Thymus (tissue), 11 donors: ENCODE results near the gene CRPPA. TPM values are rescaled to one million over a fixed set of nuclear protein-coding genes. Genes with fewer than 3 reads are reported as not detected.
"Not testable (repeated sequence)": the region's sequence is repeated elsewhere in the genome, so short reads cannot be mapped to it uniquely, and the experiment has no call there.

Experiments used
- DNase-seq, 9 donors: peaks; one replicate each; pipeline ENCODE4 v3.0.0-alpha.2; 2013; ENCODE audit warnings: low spot score in 9 of 9, low read depth in 6 of 9, missing footprints in 1 of 9
- H3K27ac ChIP-seq, 2 donors: one replicate each; pipeline ENCODE4 v1.5.1; 2013; ENCODE audit warnings: control low read depth in 1 of 2, low read depth in 1 of 2, low read length in 1 of 2, mild to moderate bottlenecking in 1 of 2, moderate library complexity in 1 of 2
- H3K27me3 ChIP-seq, 2 donors: one replicate each; pipeline ENCODE4 v1.5.1; 2013; ENCODE audit warnings: low read length in 1 of 2; ENCODE audit not compliant: control insufficient read depth in 2 of 2, insufficient read depth in 1 of 2
- H3K36me3 ChIP-seq, 2 donors: one replicate each; pipeline ENCODE4 v1.5.1; 2013; ENCODE audit warnings: low read length in 1 of 2, mild to moderate bottlenecking in 1 of 2, moderate library complexity in 1 of 2; ENCODE audit not compliant: control insufficient read depth in 2 of 2, insufficient read depth in 2 of 2
- H3K4me1 ChIP-seq, 2 donors: one replicate each; pipeline ENCODE4 v1.5.1; 2013; ENCODE audit warnings: low read length in 2 of 2; ENCODE audit not compliant: control insufficient read depth in 2 of 2, insufficient read depth in 2 of 2
- H3K4me3 ChIP-seq, 2 donors: one replicate each; pipeline ENCODE4 v1.5.1; 2013; ENCODE audit warnings: low read length in 2 of 2, control low read depth in 1 of 2, mild to moderate bottlenecking in 1 of 2
- H3K9me3 ChIP-seq, 2 donors: one replicate each; pipeline ENCODE4 v1.5.1; 2013; ENCODE audit warnings: low read length in 1 of 2, mild to moderate bottlenecking in 1 of 2; ENCODE audit not compliant: control insufficient read depth in 2 of 2, insufficient read depth in 1 of 2
- WGBS: extraction: QIAGEN DNeasy Blood & Tissue Kit; methylation state at CpG from one replicate; pipeline ENCODE4 v1.1.7; 2013; 5-methylcytosine and 5-hydroxymethylcytosine counted together
- polyA plus RNA-seq: library from polyadenylated mRNA; stranded (reverse); fragments of 200-250 nt; gene quantifications from one replicate; pipeline ENCODE4 v1.2.3, GENCODE V29; 2013
- total RNA-seq: library from RNA; stranded (reverse); fragments of 120-200 nt; gene quantifications from one replicate; pipeline ENCODE4 v1.2.4, GENCODE V29; 2013
- donor health status: healthy.

The CRPPA gene
- total and polyA plus RNA-seq, 2 donors, result 0.32 to 1.4 TPM

DNA sequence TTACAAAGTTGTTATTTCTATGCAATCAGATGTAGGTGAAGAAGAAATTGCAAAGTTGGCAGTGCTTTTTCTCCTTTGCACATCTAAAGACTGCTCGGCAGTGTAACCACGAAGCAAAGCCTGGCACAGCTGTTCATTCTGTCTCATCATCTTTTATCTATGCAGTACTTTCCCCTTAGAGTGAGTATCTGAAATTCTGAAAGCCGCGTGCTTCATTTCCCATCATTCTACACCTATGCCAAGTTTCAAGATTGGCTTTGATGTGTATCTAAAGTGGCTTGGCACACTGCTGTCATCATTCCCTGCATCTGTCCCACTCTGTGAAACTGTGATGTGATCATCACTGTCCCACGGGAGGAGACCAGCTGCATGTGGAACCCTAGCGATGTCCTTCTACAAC is 29.0 kb upstream of the CRPPA start:
- 60% methylated on average over 6 of the region's 6 CpGs for WGBS
- Histone ChIP-seq H3K4me3 (no peak overlapping the region), H3K27me3 (no peaks in the 10 kb centered on the region), H3K4me1 (no peaks in the 10 kb centered on the region), H3K9me3 (no peaks in the 10 kb centered on the region), H3K36me3 (no peaks in the 10 kb centered on the region), H3K27ac (no peak overlapping the region)
- peak in 1 of 9 donors; percentile 19 for DNase-seq

DNA sequence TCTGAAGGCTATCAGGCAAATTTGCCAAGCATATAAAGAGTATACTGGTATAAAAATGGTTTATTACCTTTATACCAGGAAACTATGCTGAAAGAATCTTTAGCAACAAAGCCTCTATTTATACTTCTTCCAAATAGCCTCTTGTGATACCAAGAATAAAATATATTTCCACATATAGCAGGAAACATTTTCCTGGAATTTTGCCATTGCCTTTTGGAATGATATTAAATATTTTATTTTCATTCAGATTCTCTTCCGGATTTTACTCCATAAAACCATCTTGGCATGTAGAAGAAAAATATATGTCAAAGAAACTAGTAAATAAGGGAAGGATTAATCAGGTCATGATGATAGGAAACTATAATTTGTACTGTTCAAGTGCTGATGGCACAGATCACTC is 26.5 kb upstream of the CRPPA start:
- no peak for DNase-seq
- Histone ChIP-seq H3K4me3 (no peak overlapping the region), H3K36me3 (no peaks in the 10 kb centered on the region), H3K4me1 (no peaks in the 10 kb centered on the region), H3K27ac (no peak overlapping the region), H3K27me3 (no peaks in the 10 kb centered on the region), H3K9me3 (no peaks in the 10 kb centered on the region)
- WGBS, result 92% methylated on average over 1 of the region's 1 CpG

DNA sequence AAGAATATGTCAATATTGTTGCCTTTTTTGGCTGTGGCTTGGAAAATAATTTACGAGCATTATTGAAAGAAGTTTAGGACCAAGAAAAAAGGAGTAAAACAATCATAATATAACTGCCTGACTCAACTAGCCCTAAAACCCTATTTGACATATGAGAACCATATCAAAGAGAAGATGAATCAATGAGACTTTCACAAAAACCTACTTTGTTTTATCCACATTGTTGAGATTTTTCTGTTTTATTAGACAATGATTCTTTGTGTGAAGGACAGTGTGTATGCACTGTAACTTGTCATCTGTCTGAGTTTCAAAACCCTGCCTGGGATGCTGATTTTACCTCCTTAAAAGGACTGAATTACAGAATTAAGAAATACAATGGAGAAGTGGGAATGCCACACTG is 25.2 kb upstream of the CRPPA start:
- Histone ChIP-seq H3K36me3 (no peaks in the 10 kb centered on the region), H3K4me3 (no peak overlapping the region), H3K9me3 (no peaks in the 10 kb centered on the region), H3K4me1 (no peaks in the 10 kb centered on the region), H3K27ac (no peak overlapping the region), H3K27me3 (no peaks in the 10 kb centered on the region)
- 99% methylated on average over 1 of the region's 1 CpG for WGBS
- DNase-seq, result no peak

DNA sequence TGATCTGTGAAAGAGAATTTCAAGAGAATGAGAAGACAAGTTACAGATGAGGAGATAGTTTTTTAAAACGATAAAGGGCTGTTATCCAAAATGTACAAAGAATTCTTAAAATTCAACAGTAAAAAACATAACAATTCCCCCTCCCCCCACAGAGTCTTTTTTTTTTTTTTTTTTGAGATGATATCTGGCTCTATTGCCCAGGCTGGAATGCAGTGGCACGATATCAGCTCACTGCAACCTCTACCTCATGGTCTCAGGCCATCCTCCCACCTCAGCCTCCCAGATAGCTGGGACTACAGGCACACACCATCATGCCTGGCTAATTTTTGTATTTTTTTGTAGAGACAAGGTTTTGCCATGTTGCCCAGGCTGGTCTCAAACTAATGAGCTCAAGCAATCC is 22.5 kb upstream of the CRPPA start:
- not testable (repeated sequence) for H3K4me3 ChIP-seq, H3K27ac ChIP-seq, H3K9me3 ChIP-seq, DNase-seq, H3K4me1 ChIP-seq, H3K27me3 ChIP-seq, H3K36me3 ChIP-seq
- 96% methylated on average over 2 of the region's 2 CpGs for WGBS

DNA sequence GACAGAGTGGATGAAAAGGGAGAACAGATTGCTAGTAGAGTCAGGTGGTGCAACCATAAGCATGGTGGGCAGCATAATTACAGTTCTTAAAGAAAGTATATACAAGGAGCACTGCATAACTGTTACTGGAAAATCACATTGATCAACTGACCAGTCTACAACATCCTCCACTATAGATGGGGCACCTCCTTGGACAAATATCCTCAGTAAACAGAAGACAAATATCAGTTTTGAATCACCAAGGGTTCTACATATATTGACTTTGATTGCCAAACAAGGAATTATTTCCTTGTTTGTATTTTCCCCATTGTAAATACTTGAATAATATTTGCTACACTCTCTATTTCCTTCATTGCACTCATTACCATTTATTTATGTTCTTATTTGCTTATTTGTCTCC is 17.6 kb upstream of the CRPPA start:
- H3K27me3 ChIP-seq, result no peaks in the 10 kb centered on the region
- H3K4me1 ChIP-seq, result no peaks in the 10 kb centered on the region
- no peak overlapping the region for H3K27ac ChIP-seq
- no peaks in the 10 kb centered on the region for H3K9me3 ChIP-seq
- no peak for DNase-seq
- H3K4me3 ChIP-seq, result no peak overlapping the region
- no peaks in the 10 kb centered on the region for H3K36me3 ChIP-seq

DNA sequence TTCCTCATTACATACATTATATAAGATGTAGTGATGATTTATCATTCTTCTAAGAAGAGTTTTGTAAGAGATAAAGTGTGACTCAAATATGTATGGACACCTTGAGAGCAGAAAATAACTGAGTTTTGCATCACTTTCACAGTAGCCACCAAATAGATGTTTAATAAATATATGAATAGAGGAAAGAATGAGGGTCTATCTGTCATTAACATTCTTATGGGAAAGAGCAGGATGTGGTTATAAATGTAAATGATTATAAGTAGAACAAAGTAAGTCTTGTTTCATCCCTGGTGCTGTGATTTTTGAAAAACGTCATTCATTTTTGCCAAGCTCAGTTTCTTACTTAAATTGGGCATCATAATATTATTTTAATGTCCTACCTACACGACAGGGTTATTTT is 15.0 kb upstream of the CRPPA start:
- no peaks in the 10 kb centered on the region for H3K36me3 ChIP-seq
- 93% methylated on average over 2 of the region's 2 CpGs for WGBS
- no peaks in the 10 kb centered on the region for H3K9me3 ChIP-seq

DNA sequence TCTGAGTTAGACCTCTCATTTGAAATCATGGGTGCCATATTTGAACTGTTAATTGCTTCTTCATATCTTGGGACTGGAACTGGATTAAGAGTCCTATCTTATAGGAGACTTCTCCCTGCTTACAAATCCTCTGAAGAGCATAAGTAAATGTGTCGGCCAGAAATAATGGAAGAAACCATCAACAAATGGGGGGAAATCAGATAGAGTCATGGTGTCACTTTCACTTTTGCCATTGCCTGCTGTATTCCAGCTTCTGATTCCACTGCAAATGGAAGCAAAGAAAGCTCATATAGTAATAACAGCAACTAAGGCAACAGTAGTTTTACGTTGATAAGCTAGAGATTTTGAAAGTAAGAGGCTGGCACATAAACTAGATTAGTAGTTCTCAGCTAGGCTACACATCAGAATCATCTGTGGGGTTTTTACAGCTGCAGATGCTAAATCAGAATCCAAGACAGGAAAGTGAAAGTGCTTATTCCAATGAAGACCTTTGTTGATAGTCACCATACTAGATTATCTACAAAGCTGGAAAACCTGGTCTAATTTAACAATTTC is 12.3 kb upstream of the CRPPA start:
- no peaks in the 10 kb centered on the region for H3K27me3 ChIP-seq
- no peak overlapping the region for H3K27ac ChIP-seq
- DNase-seq, result no peak
- no peaks in the 10 kb centered on the region for H3K36me3 ChIP-seq
- no peaks in the 10 kb centered on the region for H3K4me1 ChIP-seq
- 92% methylated on average over 2 of the region's 2 CpGs for WGBS
- H3K4me3 ChIP-seq, result no peak overlapping the region
- no peaks in the 10 kb centered on the region for H3K9me3 ChIP-seq

More for the DNA sequence above, 15.0 kb upstream of the CRPPA start:
- Histone ChIP-seq H3K4me1 (no peaks in the 10 kb centered on the region), H3K27ac (no peak overlapping the region), H3K27me3 (no peaks in the 10 kb centered on the region), H3K4me3 (no peak overlapping the region)
- no peak for DNase-seq

DNA sequence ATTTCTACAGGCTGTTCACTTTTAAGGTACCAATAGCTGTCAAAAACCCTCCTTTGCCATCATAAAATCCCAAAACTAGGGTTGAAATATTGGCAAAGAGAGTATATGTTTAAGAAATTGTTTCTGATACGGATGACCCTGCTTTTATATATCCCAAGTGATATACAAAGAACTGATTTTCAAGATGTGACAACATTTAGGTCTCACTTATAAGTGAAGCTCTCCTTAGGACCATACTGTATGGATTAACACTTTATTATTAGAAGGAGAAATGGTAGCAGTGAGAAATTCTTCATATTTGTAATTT is 11.0 kb upstream of the CRPPA start:
- Histone ChIP-seq H3K4me1 (no peaks in the 10 kb centered on the region), H3K27me3 (no peaks in the 10 kb centered on the region), H3K9me3 (no peaks in the 10 kb centered on the region), H3K36me3 (no peaks in the 10 kb centered on the region), H3K4me3 (no peak overlapping the region), H3K27ac (no peak overlapping the region)
- DNase-seq, result no peak
- 92% methylated on average over 1 of the region's 1 CpG for WGBS

DNA sequence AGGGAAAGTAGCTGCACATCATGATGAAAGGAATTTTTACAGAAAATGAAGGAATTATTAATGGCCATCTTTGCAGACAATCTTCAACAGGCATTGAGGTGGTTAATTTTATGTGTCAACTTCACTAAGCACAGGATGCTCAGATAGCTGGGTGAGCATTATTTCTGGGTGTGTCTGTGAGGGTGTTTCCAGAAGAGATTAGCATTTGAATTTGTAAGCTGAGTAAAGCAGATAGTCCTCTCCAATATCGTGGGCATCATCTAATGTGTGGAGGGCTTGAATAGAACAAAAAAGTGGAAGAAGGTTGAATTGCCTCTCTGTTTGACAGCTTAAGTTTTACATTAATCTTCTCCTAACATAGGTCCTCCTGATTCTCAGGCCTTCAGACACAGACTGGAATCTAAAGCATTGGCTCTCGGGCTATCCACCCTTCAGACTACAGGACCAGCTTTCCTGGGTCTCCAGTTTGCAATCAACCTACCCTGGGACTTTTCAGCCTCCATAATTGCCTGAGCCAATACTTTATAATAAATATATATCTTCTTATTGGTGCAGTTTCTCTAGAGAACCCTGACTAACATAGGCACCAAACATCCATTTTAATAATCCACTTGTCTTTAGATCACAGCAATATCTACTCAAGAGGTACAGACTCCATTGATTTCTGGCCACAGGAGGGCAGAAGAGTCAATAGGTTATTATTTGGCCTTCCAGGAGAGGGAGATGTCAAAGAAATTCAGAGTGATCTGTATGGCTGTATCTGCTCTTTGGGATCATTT is 10.5 kb upstream of the CRPPA start:
- 96% methylated on average over 2 of the region's 2 CpGs for WGBS
- H3K4me1 ChIP-seq, result no peaks in the 10 kb centered on the region
- H3K4me3 ChIP-seq, result no peak overlapping the region
- no peaks in the 10 kb centered on the region for H3K36me3 ChIP-seq
- peak in 2 of 9 donors; percentile 13 to 36 for DNase-seq
- no peak overlapping the region for H3K27ac ChIP-seq
- no peaks in the 10 kb centered on the region for H3K9me3 ChIP-seq
- no peaks in the 10 kb centered on the region for H3K27me3 ChIP-seq
